ENCODE results near the gene PRIM1. TPM values are rescaled to one million over a fixed set of nuclear protein-coding genes. Genes with fewer than 3 reads are reported as not detected.
A peak's percentile ranks its signal among the peaks of the same experiment; 100 is the strongest.

Gene PRIM1
- polyA plus RNA-seq, 2 of the 4 experiments (the other 2 are of a cell fraction), result 43.5 to 66.8 TPM

- TF ChIP-seq HMGXB4 (CRISPR knock-in tag; IDR thresholded peaks at IDR 0.05; ENCODE audit: borderline replicate concordance) (no peak), HEYL (CRISPR knock-in tag; IDR thresholded peaks at IDR 0.05) (no peak), FOXS1 (CRISPR knock-in tag; IDR thresholded peaks at IDR 0.05) (no peak), BCL3 (IDR thresholded peaks at IDR 0.05) (peak; percentile 85), CBX2 (IDR thresholded peaks at IDR 0.05; ENCODE audit: borderline replicate concordance, low read depth) (no peak), JUN (IDR thresholded peaks at IDR 0.05) (peak; percentile 96), POLR2AphosphoS2 (conservative IDR thresholded peaks at IDR 0.05; ENCODE audit: low read length) (no peak), MAX (IDR thresholded peaks at IDR 0.05) (peak; percentile 97), EP300 (IDR thresholded peaks at IDR 0.05) (no peak), GATA3 (IDR thresholded peaks at IDR 0.05; ENCODE audit: borderline replicate concordance) (peak; percentile 25; the same call in 1 of the 2 replicates), RFX5 (IDR thresholded peaks at IDR 0.05) (no peak), RCOR1 (IDR thresholded peaks at IDR 0.05; ENCODE audit: low read depth, low read length) (no peak), HES2 (IDR thresholded peaks at IDR 0.05) (no peak), ESRRA (IDR thresholded peaks at IDR 0.05; ENCODE audit: borderline replicate concordance, low read length) (no peak), NPAS2 (CRISPR knock-in tag; IDR thresholded peaks at IDR 0.05; ENCODE audit: borderline replicate concordance) (no peak), MAFK (IDR thresholded peaks at IDR 0.05; ENCODE audit: partially characterized antibody) (peak; percentile 97), SREBF2 (IDR thresholded peaks at IDR 0.05) (no peak), E2F6 (IDR thresholded peaks at IDR 0.05; ENCODE audit: borderline replicate concordance, low read depth) (peak; percentile 98), CBX8 (IDR thresholded peaks at IDR 0.05) (no peak), ZC3H11A (IDR thresholded peaks at IDR 0.05) (no peak), ZFP36 (IDR thresholded peaks at IDR 0.05; ENCODE audit: borderline replicate concordance, partially characterized antibody) (no peak), EHF (CRISPR knock-in tag; IDR thresholded peaks at IDR 0.05) (0 out of 2 replicates have a peak, but pooled peaks have one; percentile 62), RAD21 (conservative IDR thresholded peaks at IDR 0.05 in 1 of 2, IDR thresholded peaks at IDR 0.05 in 1 of 2) (no peak), FOSL2 (IDR thresholded peaks at IDR 0.05) (no peak), FOSL2 (CRISPR knock-in tag; IDR thresholded peaks at IDR 0.05) (peak; percentile 25), FOSB (CRISPR knock-in tag; IDR thresholded peaks at IDR 0.05) (no peak), PBX3 (IDR thresholded peaks at IDR 0.05) (no peak; the same call in 1 of the 2 replicates), NR3C1 (IDR thresholded peaks at IDR 0.05) (no peak), RNF2 (IDR thresholded peaks at IDR 0.05; ENCODE audit: borderline replicate concordance, low read depth) (no peak), HOXB13 (CRISPR knock-in tag; IDR thresholded peaks at IDR 0.05; ENCODE audit: low read depth) (no peak), HOXA7 (CRISPR knock-in tag; IDR thresholded peaks at IDR 0.05) (no peak), ZNF302 (CRISPR knock-in tag; IDR thresholded peaks at IDR 0.05) (no peak), CHD2 (IDR thresholded peaks at IDR 0.05; ENCODE audit: low read length, partially characterized antibody) (peak; percentile 86), CEBPB (IDR thresholded peaks at IDR 0.05) (peak in 1 of 2 experiments; percentile 57; a peak in 1 of 4 replicates), MAZ (IDR thresholded peaks at IDR 0.05; ENCODE audit: borderline replicate concordance, low read depth, low read length) (no peak; the same call in 1 of the 2 replicates), SMC3 (IDR thresholded peaks at IDR 0.05) (no peak), CHD4 (IDR thresholded peaks at IDR 0.05; ENCODE audit: borderline replicate concordance) (no peak), JUNB (IDR thresholded peaks at IDR 0.05) (no peak)
Observed at GRCh38 chr12:56688129-56688845, 63.8 kb downstream of the PRIM1 start, which contains the start of gene PTGES3 (continued).

Measured in A549 (cell line).